H1 (cell line): ENCODE measurements around the gene CADM1. TPM values are rescaled to one million over a fixed set of nuclear protein-coding genes. Genes with fewer than 3 reads are reported as not detected.

Experiments used
- CTCF ChIA-PET: fragments of 300-600 bp; sonication (Branson Sonifier 250); formaldehyde crosslinking; loops from one replicate; lab custom pipeline; 2021; ENCODE audit not compliant: partially characterized antibody; lab: Charles Lee
- POLR2A ChIA-PET: fragments of 300-600 bp; sonication (Branson Sonifier 250); formaldehyde crosslinking; loops from one replicate; lab custom pipeline; 2021; ENCODE audit warnings: inconsistent platforms; ENCODE audit not compliant: partially characterized antibody; lab: Charles Lee
- DNase-seq, 2 experiments: peaks; one replicate each; pipeline versions ENCODE4 v3.0.0 to v3.0.0-alpha.2; 2010 to 2022; ENCODE audit warnings: low spot score in 2 of 2, low read depth in 1 of 2, mixed read lengths in 1 of 2
- FAIRE-seq: peaks from 2 replicates; lab custom pipeline; 2011; peaks lifted over from hg19 to GRCh38; lab: Jason Lieb, UNC
- H2AFZ ChIP-seq: 2 replicates; pipeline ENCODE4 v1.8.1; 2012; ENCODE audit warnings: low read length, inconsistent platforms
- H2AK5ac ChIP-seq: 2 replicates; pipeline ENCODE4 v1.6.1; 2013; ENCODE audit warnings: low read depth, low read length
- H2BK120ac ChIP-seq: replicated peaks from 2 replicates; pipeline ENCODE3; 2013; ENCODE audit warnings: low read depth, low read length, inconsistent platforms
- H2BK12ac ChIP-seq: 2 replicates; pipeline ENCODE4 v1.6.1; 2013; ENCODE audit warnings: low read depth, low read length
- H2BK15ac ChIP-seq: 2 replicates; pipeline ENCODE4 v1.6.1; 2013; ENCODE audit warnings: low read length
- H2BK20ac ChIP-seq: 2 replicates; pipeline ENCODE4 v1.6.1; 2013; ENCODE audit warnings: low read length
- H2BK5ac ChIP-seq: 2 replicates; pipeline ENCODE4 v1.6.1; 2013; ENCODE audit warnings: low read depth, low read length
- H3K14ac ChIP-seq: 2 replicates; pipeline ENCODE4 v1.6.1; 2013; ENCODE audit warnings: inconsistent platforms; ENCODE audit not compliant: insufficient read length
- H3K18ac ChIP-seq: 2 replicates; pipeline ENCODE4 v1.6.1; 2013; ENCODE audit warnings: low read length; ENCODE audit errors: extremely low read depth
- H3K23ac ChIP-seq: 2 replicates; pipeline ENCODE4 v1.6.1; 2013; ENCODE audit warnings: inconsistent platforms; ENCODE audit not compliant: insufficient read length
- H3K23me2 ChIP-seq: 2 replicates; pipeline ENCODE4 v1.6.1; 2013; ENCODE audit warnings: low read depth, low read length
- H3K27ac ChIP-seq: 2 replicates; pipeline ENCODE4 v1.6.1; 2011; ENCODE audit warnings: low read depth, low read length, inconsistent platforms
- H3K27me3 ChIP-seq, 4 experiments: replicated peaks in 1 of 4; 1 replicate in 1 of 4; 2 replicates in 3 of 4; pipeline versions ENCODE4 v1.6.1 to v1.8.1; 2011 to 2013; ENCODE audit warnings: low read length in 3 of 4, mild to moderate bottlenecking in 3 of 4, inconsistent platforms in 2 of 4, mixed read lengths in 2 of 4, moderate library complexity in 1 of 4; ENCODE audit not compliant: control insufficient read depth in 3 of 4, insufficient read depth in 3 of 4; ENCODE audit errors: extremely low read depth in 1 of 4
- H3K36me3 ChIP-seq, 4 experiments: 2 replicates each; pipeline versions ENCODE4 v1.6.1 to v1.8.1; 2011 to 2013; ENCODE audit warnings: mild to moderate bottlenecking in 4 of 4, low read length in 3 of 4, moderate library complexity in 2 of 4, control low read depth in 1 of 4, inconsistent platforms in 1 of 4; ENCODE audit not compliant: insufficient read depth in 4 of 4, control insufficient read depth in 2 of 4
- H3K4ac ChIP-seq: replicated peaks from 2 replicates; pipeline ENCODE3; 2013; ENCODE audit warnings: low read length, low read depth, mixed read lengths, inconsistent platforms; ENCODE audit not compliant: insufficient read length
- H3K4me1 ChIP-seq, 4 experiments: replicated peaks in 1 of 4; 1 replicate in 1 of 4; 2 replicates in 3 of 4; pipeline versions ENCODE4 v1.6.1 to v1.8.1; 2011 to 2013; ENCODE audit warnings: low read length in 3 of 4, inconsistent platforms in 2 of 4, mixed read lengths in 1 of 4; ENCODE audit not compliant: insufficient read depth in 4 of 4, control insufficient read depth in 3 of 4
- H3K4me2 ChIP-seq, 2 experiments: 2 replicates each; pipeline versions ENCODE4 v1.6.1 to v1.8.1; 2011 to 2013; ENCODE audit warnings: low read depth in 2 of 2, low read length in 2 of 2, control low read depth in 1 of 2, inconsistent platforms in 1 of 2, mild to moderate bottlenecking in 1 of 2; ENCODE audit not compliant: insufficient read depth in 1 of 2
- H3K4me3 ChIP-seq, 4 experiments: fragments of 200-600, 300-600 bp in 1 of 4; sonication (generic), shearing (Covaris generic), sonication (Bioruptor Twin) in 1 of 4; 2 replicates each; pipeline versions ENCODE4 v1.5.1 to v1.8.1; 2011 to 2016; ENCODE audit warnings: low read length in 4 of 4, low read depth in 3 of 4, control low read depth in 2 of 4, inconsistent platforms in 2 of 4, mild to moderate bottlenecking in 2 of 4, mixed read lengths in 1 of 4, moderate library complexity in 1 of 4; ENCODE audit not compliant: insufficient read depth in 2 of 4; ENCODE audit errors: extremely low read depth in 1 of 4
- H3K56ac ChIP-seq: replicated peaks from 2 replicates; pipeline ENCODE3; 2013; ENCODE audit warnings: low read depth, mild to moderate bottlenecking, mixed read lengths, low read length, inconsistent platforms; ENCODE audit not compliant: insufficient read length
- H3K79me1 ChIP-seq: 2 replicates; pipeline ENCODE4 v1.6.1; 2013; ENCODE audit warnings: low read depth, low read length, control low read depth
- H3K79me2 ChIP-seq, 2 experiments: 2 replicates each; pipeline versions ENCODE4 v1.6.1 to v1.8.1; 2012 to 2013; ENCODE audit warnings: low read length in 2 of 2, mild to moderate bottlenecking in 2 of 2, inconsistent platforms in 1 of 2; ENCODE audit not compliant: insufficient read depth in 2 of 2, control insufficient read depth in 1 of 2
- H3K9ac ChIP-seq, 4 experiments: replicated peaks in 1 of 4; 1 replicate in 1 of 4; 2 replicates in 3 of 4; pipeline versions ENCODE4 v1.6.1 to v1.8.1; 2011 to 2013; ENCODE audit warnings: low read depth in 3 of 4, low read length in 3 of 4, control low read depth in 2 of 4, mild to moderate bottlenecking in 2 of 4, moderate library complexity in 2 of 4, inconsistent platforms in 1 of 4; ENCODE audit errors: extremely low read depth in 1 of 4
- H3K9me3 ChIP-seq, 2 experiments: 2 replicates each; pipeline versions ENCODE4 v1.6.1 to v1.8.1; 2012 to 2013; ENCODE audit warnings: mild to moderate bottlenecking in 2 of 2, moderate library complexity in 2 of 2, control low read depth in 1 of 2, inconsistent platforms in 1 of 2, low read depth in 1 of 2, low read length in 1 of 2, mixed read lengths in 1 of 2; ENCODE audit not compliant: insufficient read depth in 2 of 2
- H4K20me1 ChIP-seq, 2 experiments: replicated peaks in 1 of 2; 2 replicates each; pipeline versions ENCODE3 to v1.8.1; 2011 to 2013; ENCODE audit warnings: inconsistent platforms in 2 of 2, low read length in 2 of 2, mild to moderate bottlenecking in 1 of 2; ENCODE audit not compliant: insufficient read depth in 2 of 2, control insufficient read depth in 1 of 2
- H4K5ac ChIP-seq: 2 replicates; pipeline ENCODE4 v1.6.1; 2013; ENCODE audit warnings: low read length, low read depth, mixed read lengths, inconsistent platforms; ENCODE audit not compliant: insufficient read length
- H4K8ac ChIP-seq: 2 replicates; pipeline ENCODE4 v1.8.0; 2013; ENCODE audit warnings: mild to moderate bottlenecking, moderate library complexity, low read length, inconsistent platforms; ENCODE audit not compliant: insufficient read depth; ENCODE audit errors: extremely low read depth
- H4K91ac ChIP-seq: replicated peaks from 2 replicates; pipeline ENCODE3; 2013; ENCODE audit warnings: low read length, mixed read lengths, inconsistent platforms; ENCODE audit not compliant: insufficient read length
- CTCF ChIP-seq, 3 experiments: IDR thresholded peaks; 1 replicate in 2 of 3; 2 replicates in 1 of 3; pipeline versions ENCODE4 v1.5.1 to v1.6.1; 2011; ENCODE audit warnings: low read length in 3 of 3, mild to moderate bottlenecking in 3 of 3, inconsistent platforms in 2 of 3, low read depth in 1 of 3, moderate library complexity in 1 of 3; ENCODE audit not compliant: insufficient read depth in 1 of 3; ENCODE audit errors: control extremely low read depth in 1 of 3
- NANOG ChIP-seq: IDR thresholded peaks from 2 replicates; pipeline ENCODE4 v1.6.1; 2011; ENCODE audit warnings: low read length, low read depth, mild to moderate bottlenecking, inconsistent platforms; ENCODE audit not compliant: insufficient read depth, poor library complexity, severe bottlenecking
- RAD21 ChIP-seq, 2 experiments: IDR thresholded peaks in 1 of 2; conservative IDR thresholded peaks in 1 of 2; 2 replicates each; pipeline ENCODE4 v1.6.1; 2011; ENCODE audit warnings: low read depth in 2 of 2, low read length in 2 of 2, improper control_type of control experiment in 1 of 2, inconsistent platforms in 1 of 2, mild to moderate bottlenecking in 1 of 2, moderate library complexity in 1 of 2
- WGBS, 2 experiments: shearing (Covaris generic) in 1 of 2; methylation state at CpG; one replicate each; pipeline versions ENCODE4 v1.1.6 to v1.1.7; 2013 to 2015; ENCODE audit warnings: low lambda C conversion rate in 2 of 2, mixed read lengths in 2 of 2, inconsistent platforms in 1 of 2, low coverage in 1 of 2, missing lambda C conversion rate in 1 of 2; ENCODE audit not compliant: insufficient replicate concordance in 2 of 2, insufficient coverage in 1 of 2, insufficient read length in 1 of 2; ENCODE audit errors: extremely low coverage in 1 of 2, missing lambda C conversion rate in 1 of 2; 5-methylcytosine and 5-hydroxymethylcytosine counted together
- polyA plus RNA-seq, 7 experiments: library from polyadenylated mRNA; depleted of rRNA in 3 of 7; stranded (reverse) in 5 of 7; unstranded in 2 of 7; fragments of >200 nt in 5 of 7; fragments of 200-250 nt in 2 of 7; gene quantifications; 1 replicate in 5 of 7; 2 replicates in 1 of 7; 4 replicates in 1 of 7; pipeline versions ENCODE4 v1.2.1 to v1.2.3, GENCODE V29; 2011 to 2013; ENCODE audit warnings: missing spikeins in 2 of 7, mixed read lengths in 2 of 7
- total RNA-seq: library from RNA; stranded (reverse); fragmentation: NEBNext Ultra II Directional; extraction: Animal tissue kit (Norgen Biotek cat#: 25700); gene quantifications from 2 replicates; pipeline ENCODE4 v1.2.1, GENCODE V29; 2021

The CADM1 gene
- total and polyA plus RNA-seq, 2 of the 8 experiments (the other 6 are each of a cell fraction or from before 2014, with no cell fraction given): 8.3 to 25.3 TPM

- Histone ChIP-seq H3K27ac (no peak overlapping the region), H4K20me1 (no peaks in the 10 kb centered on the region), H2AFZ (no peak overlapping the region), H2BK15ac (no peak overlapping the region), H3K4me2 (no peak overlapping the region), H2BK20ac (no peak overlapping the region), H3K14ac (no peak overlapping the region), H3K79me1 (no peaks in the 10 kb centered on the region), H3K9ac (no peak overlapping the region), H3K9me3 (no peaks in the 10 kb centered on the region), H4K5ac (no peak overlapping the region), H3K23ac (no peak overlapping the region), H3K4me3 (no peak overlapping the region), H2BK120ac (no peak overlapping the region), H2BK5ac (no peak overlapping the region), H3K79me2 (no peaks in the 10 kb centered on the region), H3K36me3 (no peaks in the 10 kb centered on the region), H4K8ac (no peak overlapping the region), H3K23me2 (no peaks in the 10 kb centered on the region), H4K91ac (no peak overlapping the region), H3K27me3 (no peaks in the 10 kb centered on the region; a peak in 1 of 7 replicates), H2BK12ac (no peak overlapping the region), H2AK5ac (no peak overlapping the region), H3K56ac (no peak overlapping the region), H3K4me1 (no peaks in the 10 kb centered on the region), H3K18ac (no peak overlapping the region), H3K4ac (no peak overlapping the region)
- ChIA-PET POLR2A (interaction anchor here (0.9 kb wide), 1 partner anchor 11 kb away, joined by 3 read pairs; no protein-coding TSS in a partner anchor), CTCF (interaction anchor here (0.9 to 8.1 kb wide), 12 partner anchors 8 to 397 kb away, joined by 3 to 64 read pairs (median 3); no protein-coding TSS in a partner anchor)
- TF ChIP-seq NANOG (no peak), RAD21 (IDR thresholded peaks at IDR 0.05 in 1 of 2, conservative IDR thresholded peaks at IDR 0.05 in 1 of 2; ENCODE audit: low read depth in 2 of 2, low read length in 2 of 2) (peak; percentile 23 to 49; a peak in 3 of 4 replicates), CTCF (IDR thresholded peaks at IDR 0.05; ENCODE audit: control extremely low read depth in 1 of 3, insufficient read depth in 1 of 3, low read depth in 1 of 3, low read length in 3 of 3) (peak in 1 of 3 experiments; percentile 28; a peak in 1 of 4 replicates)
- 88% methylated on average over 5 of the region's 6 CpGs; no CpG with 5 or more reads in 1 of the 2 experiments for WGBS, 2 experiments
- no peak for FAIRE-seq
- DNase-seq: no peak
These were observed 11.6 kb upstream of the CADM1 start for GRCh38 chr11:115515647-115516395.
